ENCODE measurements around the gene ZNF689.

Gene ZNF689

GRCh38 chr16:30605158-30605557 lies 5.0 kb downstream of the ZNF689 start:
- CTCF ChIA-PET: no interaction called here
- no peak for DNase-seq (ENCODE audit: extremely low spot score)
- POLR2A ChIA-PET: interaction anchor here (1.0 to 1.9 kb wide), 3 partner anchors 29 to 68 kb away, joined by 3 to 5 read pairs (median 3); partner anchors contain the start of gene ZNF688
- TF ChIP-seq ELF4 (IDR thresholded peaks at IDR 0.05) (no peak), TARDBP (IDR thresholded peaks at IDR 0.05) (no peak), SP1 (IDR thresholded peaks at IDR 0.05) (no peak), PKNOX1 (IDR thresholded peaks at IDR 0.05) (no peak), ARNT (IDR thresholded peaks at IDR 0.05) (no peak), FOXA1 (IDR thresholded peaks at IDR 0.05) (no peak), FOXM1 (IDR thresholded peaks at IDR 0.05; ENCODE audit: borderline replicate concordance) (no peak), HDGF (IDR thresholded peaks at IDR 0.05; ENCODE audit: borderline replicate concordance) (no peak), ZNF384 (IDR thresholded peaks at IDR 0.05) (no peak), FOXK2 (IDR thresholded peaks at IDR 0.05) (no peak), CTBP1 (IDR thresholded peaks at IDR 0.05; ENCODE audit: borderline replicate concordance) (no peak), NFRKB (IDR thresholded peaks at IDR 0.05) (no peak), BHLHE40 (IDR thresholded peaks at IDR 0.05; ENCODE audit: borderline replicate concordance) (no peak), L3MBTL2 (conservative IDR thresholded peaks at IDR 0.05) (no peak), LEF1 (IDR thresholded peaks at IDR 0.05; ENCODE audit: borderline replicate concordance) (no peak)

GRCh38 chr16:30604316-30604947 lies 5.8 kb downstream of the ZNF689 start:
- CTCF ChIA-PET: interaction anchor here (1.4 to 2.8 kb wide), 2 partner anchors 11 to 25 kb away, joined by 3 to 11 read pairs; no protein-coding TSS in a partner anchor
- POLR2A ChIA-PET: interaction anchor here (1.0 to 1.9 kb wide), 3 partner anchors 11 to 46 kb away, joined by 3 to 5 read pairs (median 4); partner anchors contain the start of genes ZNF688 and ZNF764
- TF ChIP-seq HDGF (IDR thresholded peaks at IDR 0.05; ENCODE audit: borderline replicate concordance) (no peak), ZNF384 (IDR thresholded peaks at IDR 0.05) (no peak)

GRCh38 chr16:30603945-30604315 lies 6.3 kb downstream of the ZNF689 start:
- POLR2A ChIA-PET: interaction anchor here (1.0 to 1.9 kb wide), 3 partner anchors 11 to 46 kb away, joined by 3 to 5 read pairs (median 4); partner anchors contain the start of genes ZNF688 and ZNF764
- CTCF ChIA-PET: interaction anchor here (1.4 to 2.8 kb wide), 2 partner anchors 12 to 26 kb away, joined by 3 to 11 read pairs; no protein-coding TSS in a partner anchor
- no peak for TF ChIP-seq PKNOX1 (IDR thresholded peaks at IDR 0.05)
- TF ChIP-seq FOXA1 (IDR thresholded peaks at IDR 0.05): no peak
- TF ChIP-seq SUZ12 (IDR thresholded peaks at IDR 0.05): no peak
- no peak for TF ChIP-seq ELF4 (IDR thresholded peaks at IDR 0.05)
- TF ChIP-seq FOXM1 (IDR thresholded peaks at IDR 0.05; ENCODE audit: borderline replicate concordance): no peak
- TF ChIP-seq FOXK2 (IDR thresholded peaks at IDR 0.05): no peak
- no peak for DNase-seq (ENCODE audit: extremely low spot score)

More at GRCh38 chr16:30604316-30604947, 5.8 kb downstream of the ZNF689 start:
- DNase-seq (ENCODE audit: extremely low spot score): no peak

GRCh38 chr16:30602616-30603277 lies 7.4 kb downstream of the ZNF689 start:
- TF ChIP-seq BHLHE40 (IDR thresholded peaks at IDR 0.05; ENCODE audit: borderline replicate concordance) (no peak), L3MBTL2 (conservative IDR thresholded peaks at IDR 0.05) (no peak), ELF4 (IDR thresholded peaks at IDR 0.05) (no peak), TARDBP (IDR thresholded peaks at IDR 0.05) (no peak), CTBP1 (IDR thresholded peaks at IDR 0.05; ENCODE audit: borderline replicate concordance) (no peak), ARNT (IDR thresholded peaks at IDR 0.05) (no peak), ZNF384 (IDR thresholded peaks at IDR 0.05) (no peak), LEF1 (IDR thresholded peaks at IDR 0.05; ENCODE audit: borderline replicate concordance) (no peak), NFRKB (IDR thresholded peaks at IDR 0.05) (no peak), HDGF (IDR thresholded peaks at IDR 0.05; ENCODE audit: borderline replicate concordance) (no peak), FOXA1 (IDR thresholded peaks at IDR 0.05) (no peak), FOXM1 (IDR thresholded peaks at IDR 0.05; ENCODE audit: borderline replicate concordance) (no peak), SUZ12 (IDR thresholded peaks at IDR 0.05) (no peak)
- no peak for DNase-seq (ENCODE audit: extremely low spot score)
- CTCF ChIA-PET: interaction anchor here (1.0 to 2.8 kb wide), 3 partner anchors 13 to 37 kb away, joined by 3 to 11 read pairs (median 3); no protein-coding TSS in a partner anchor
- POLR2A ChIA-PET: interaction anchor here (0.7 to 3.6 kb wide), 13 partner anchors 7 to 196 kb away, joined by 3 to 25 read pairs (median 4); partner anchors contain the start of genes DCTPP1, ZNF688, ZNF689 and ZNF747

- TF ChIP-seq ARNT (IDR thresholded peaks at IDR 0.05) (no peak), ELF4 (IDR thresholded peaks at IDR 0.05) (no peak), LEF1 (IDR thresholded peaks at IDR 0.05; ENCODE audit: borderline replicate concordance) (no peak), ZNF384 (IDR thresholded peaks at IDR 0.05) (no peak), NFRKB (IDR thresholded peaks at IDR 0.05) (no peak), BHLHE40 (IDR thresholded peaks at IDR 0.05; ENCODE audit: borderline replicate concordance) (no peak), HDGF (IDR thresholded peaks at IDR 0.05; ENCODE audit: borderline replicate concordance) (no peak)
- POLR2A ChIA-PET: interaction anchor here (1.0 to 3.6 kb wide), 9 partner anchors 8 to 172 kb away, joined by 3 to 25 read pairs (median 4); partner anchors contain the start of genes DCTPP1, ZNF688, ZNF689 and ZNF747
- no peak for DNase-seq (ENCODE audit: extremely low spot score)
- CTCF ChIA-PET: interaction anchor here (0.6 to 2.8 kb wide), 4 partner anchors 14 to 226 kb away, joined by 3 to 11 read pairs (median 3); no protein-coding TSS in a partner anchor
Measured at GRCh38 chr16:30601966-30602365, 8.2 kb downstream of the ZNF689 start.

GRCh38 chr16:30600929-30601328 lies 9.3 kb downstream of the ZNF689 start:
- TF ChIP-seq ARNT (IDR thresholded peaks at IDR 0.05): no peak
- TF ChIP-seq SP1 (IDR thresholded peaks at IDR 0.05): no peak
- no peak for TF ChIP-seq SUZ12 (IDR thresholded peaks at IDR 0.05)
- no peak for TF ChIP-seq L3MBTL2 (conservative IDR thresholded peaks at IDR 0.05)
- no peak for TF ChIP-seq NFRKB (IDR thresholded peaks at IDR 0.05)
- no peak for TF ChIP-seq TARDBP (IDR thresholded peaks at IDR 0.05)
- TF ChIP-seq FOXK2 (IDR thresholded peaks at IDR 0.05): no peak
- TF ChIP-seq BHLHE40 (IDR thresholded peaks at IDR 0.05; ENCODE audit: borderline replicate concordance): no peak
- TF ChIP-seq CTBP1 (IDR thresholded peaks at IDR 0.05; ENCODE audit: borderline replicate concordance): no peak
- ChIA-PET POLR2A (interaction anchor here (0.9 to 3.6 kb wide), 5 partner anchors 9 to 158 kb away, joined by 3 to 25 read pairs (median 4); partner anchors contain the start of genes ZNF688 and ZNF689), CTCF (interaction anchor here (0.7 to 1.0 kb wide), 2 partner anchors 171 to 260 kb away, joined by 3 to 4 read pairs; partner anchors contain the start of gene DCTPP1)
- no peak for DNase-seq (ENCODE audit: extremely low spot score)

Data from HEK293T (cell line).